ENCODE results near the gene TPX2. TPM values are rescaled to one million over a fixed set of nuclear protein-coding genes. Genes with fewer than 3 reads are reported as not detected.

The TPX2 gene
- total RNA-seq, result 19.3 and 43.8 TPM in 2 replicates

GRCh38 chr20:31738729-31739549 lies at the start of gene TPX2:
TSS of gene TPX2 (plus strand) at chr20:31739290. CDS start at chr20:31757477, 18,187 bp downstream.

GRCh38 chr20:31722257-31723068 lies 16.6 kb upstream of the TPX2 start, which contains the start of gene BCL2L1:
TSS of gene BCL2L1 (minus strand) at chr20:31722868. CDS start at chr20:31722218, 650 bp downstream.

GRCh38 chr20:31819083-31819784 lies 80.1 kb downstream of the TPX2 start, which contains the start of gene MYLK2:
TSS of gene MYLK2 (plus strand) at chr20:31819356. CDS start at chr20:31819581, 225 bp downstream.

GRCh38 chr20:31845300-31845863 lies 106.3 kb downstream of the TPX2 start, which contains the start of gene FOXS1:
TSS of gene FOXS1 (minus strand) at chr20:31845604. CDS start at chr20:31845542, 62 bp downstream.

Other genes starting within 250 kb of the TPX2 start
- gene HM13, start 224.8 kb upstream of the TPX2 start, total RNA-seq, result 46.3 and 61.7 TPM in 2 replicates
- 223 and 245 TPM in 2 replicates for gene ID1, start 134.0 kb upstream of the TPX2 start, total RNA-seq
- gene COX4I2, start 101.4 kb upstream of the TPX2 start, total RNA-seq, result not detected in 2 replicates
- gene BCL2L1, start 16.4 kb upstream of the TPX2 start, total RNA-seq, result 63.2 and 78.0 TPM in 2 replicates
- gene MYLK2, start 80.1 kb downstream of the TPX2 start, total RNA-seq, result 0.36 and 1.1 TPM in 2 replicates
- gene FOXS1, start 106.3 kb downstream of the TPX2 start, total RNA-seq, result 0.09 and 2.8 TPM in 2 replicates
- gene DUSP15, start 131.2 kb downstream of the TPX2 start, total RNA-seq, result not detected in 2 replicates
- gene TTLL9, start 131.3 kb downstream of the TPX2 start, total RNA-seq, result not detected in 2 replicates
- gene PDRG1, start 212.8 kb downstream of the TPX2 start, total RNA-seq, result 4.0 and 6.1 TPM in 2 replicates
- gene XKR7, start 228.9 kb downstream of the TPX2 start, total RNA-seq, result not detected in 2 replicates